ENCODE measurements around the gene ANKRD39. TPM values are rescaled to one million over a fixed set of nuclear protein-coding genes. Genes with fewer than 3 reads are reported as not detected.
A peak's percentile ranks its signal among the peaks of the same experiment; 100 is the strongest.

ANKRD39 gene
- total and polyA plus RNA-seq, 9 of the 15 experiments (the other 6 are each of a cell fraction or from before 2014, with no cell fraction given): 8.2 to 33.1 (median 23.8) TPM

- no peak for TF ChIP-seq STAT5B (CRISPR knock-in tag; IDR thresholded peaks at IDR 0.05)
- no peak for TF ChIP-seq ZNF644 (tag; IDR thresholded peaks at IDR 0.05; ENCODE audit: low read depth)
- TF ChIP-seq TCF7 (IDR thresholded peaks at IDR 0.05; ENCODE audit: borderline replicate concordance): no peak
- TF ChIP-seq ZNF431 (CRISPR knock-in tag; IDR thresholded peaks at IDR 0.05): no peak
- no peak for TF ChIP-seq BHLHE40 (IDR thresholded peaks at IDR 0.05; ENCODE audit: low read length)
- no peak for TF ChIP-seq XRCC3 (IDR thresholded peaks at IDR 0.05)
- no peak for TF ChIP-seq ZNF551 (CRISPR knock-in tag; IDR thresholded peaks at IDR 0.05)
- no peak for TF ChIP-seq RFX1 (IDR thresholded peaks at IDR 0.05)
- TF ChIP-seq RB1 (IDR thresholded peaks at IDR 0.05; ENCODE audit: low read depth): peak; percentile 63; the same call in 1 of the 2 replicates
- TF ChIP-seq HMG20A (CRISPR knock-in tag; conservative IDR thresholded peaks at IDR 0.05): no peak
- no peak for TF ChIP-seq NFATC3 (IDR thresholded peaks at IDR 0.05)
- TF ChIP-seq KLF1 (tag; IDR thresholded peaks at IDR 0.05): peak; percentile 28; the same call in 1 of the 2 replicates
- TF ChIP-seq ZNF175 (CRISPR knock-in tag; IDR thresholded peaks at IDR 0.05; ENCODE audit: low read depth): no peak
- TF ChIP-seq ZBTB33 (CRISPR knock-in tag; IDR thresholded peaks at IDR 0.05): peak; percentile 65
- TF ChIP-seq SREBF2 (CRISPR knock-in tag; IDR thresholded peaks at IDR 0.05): no peak
- TF ChIP-seq CBFA2T2 (conservative IDR thresholded peaks at IDR 0.05): no peak
- peak; percentile 93 for TF ChIP-seq POLR2G (IDR thresholded peaks at IDR 0.05; ENCODE audit: low read depth, low read length)
- no peak for TF ChIP-seq RNF219 (CRISPR knock-in tag; IDR thresholded peaks at IDR 0.05)
- TF ChIP-seq ZNF253 (CRISPR knock-in tag; conservative IDR thresholded peaks at IDR 0.05): no peak
- no peak for TF ChIP-seq TBL1XR1 (IDR thresholded peaks at IDR 0.05; ENCODE audit: low read length in 2 of 2)
- no peak for TF ChIP-seq POU5F1 (IDR thresholded peaks at IDR 0.05; ENCODE audit: borderline replicate concordance, low read depth, low read length, partially characterized antibody)
- peak; percentile 38; the same call in 1 of the 2 replicates for TF ChIP-seq GABPA (tag; conservative IDR thresholded peaks at IDR 0.05; ENCODE audit: low read depth)
- TF ChIP-seq ELF1 (tag; IDR thresholded peaks at IDR 0.05): no peak
- peak; percentile 38 for TF ChIP-seq GATAD2B (IDR thresholded peaks at IDR 0.05; ENCODE audit: borderline replicate concordance)
- TF ChIP-seq PHF8 (IDR thresholded peaks at IDR 0.05; ENCODE audit: borderline replicate concordance, low read length): peak; percentile 89; the same call in 1 of the 2 replicates
- no peak for TF ChIP-seq PTTG1 (tag; IDR thresholded peaks at IDR 0.05; ENCODE audit: low read depth)
- no peak for TF ChIP-seq SNRNP70 (optimal IDR thresholded peaks at IDR 0.05; ENCODE audit: low read depth, low read length)
- TF ChIP-seq NRF1 (conservative IDR thresholded peaks at IDR 0.05 in 1 of 2, IDR thresholded peaks at IDR 0.05 in 1 of 2): peak; percentile 86 to 88
These were observed 41.5 kb downstream of the ANKRD39 start, which contains the start of gene CNNM3 (continued) for GRCh38 chr2:96816127-96816835.

Data from K562 (cell line).